SK-N-MC (cell line): ENCODE results near the gene FCHSD2.

Source experiments
- EZH2 ChIP-seq: fragments of 200-600 bp; sonication (generic); IDR thresholded peaks from one replicate; pipeline ENCODE4 v1.6.1; 2017; ENCODE audit warnings: antibody characterized with exemption
- POLR2AphosphoS5 ChIP-seq: IDR thresholded peaks from 2 replicates; pipeline ENCODE4 v1.6.1; 2012; ENCODE audit warnings: mild to moderate bottlenecking, low read depth, low read length, borderline replicate concordance

GRCh38 chr11:73012121-73012863 lies 129.8 kb downstream of the FCHSD2 start:
- TF ChIP-seq EZH2 (no peak), POLR2AphosphoS5 (no peak)
